Thyroid gland (tissue), 4 donors: ENCODE results near the gene CYP11A1.

Experiments
- CTCF ChIP-seq, 6 experiments: fragments of 200-600 bp in 3 of 6; fragments of 450-650 bp in 3 of 6; sonication (generic) in 3 of 6; IDR thresholded peaks; one replicate each; pipeline ENCODE4 v1.5.1; 2016 to 2019; ENCODE audit warnings: antibody characterized with exemption in 6 of 6, mild to moderate bottlenecking in 2 of 6, inconsistent platforms in 1 of 6, moderate library complexity in 1 of 6
- POLR2A ChIP-seq, 2 donors: fragments of 450-650 bp; IDR thresholded peaks; one replicate each; pipeline ENCODE4 v1.6.1; 2017; ENCODE audit warnings: antibody characterized with exemption in 2 of 2, mild to moderate bottlenecking in 2 of 2, moderate library complexity in 1 of 2

- TF ChIP-seq POLR2A (IDR thresholded peaks at IDR 0.05) (no peak), CTCF (IDR thresholded peaks at IDR 0.05) (no peak)
Measured at GRCh38 chr15:74293021-74293810, 74.2 kb downstream of the CYP11A1 start.
